ENCODE results near the gene PPAT. TPM values are rescaled to one million over a fixed set of nuclear protein-coding genes. Genes with fewer than 3 reads are reported as not detected.

The PPAT gene
- total and polyA plus RNA-seq, 8 donors: 1.3 to 13.6 (median 3.2) TPM; not detected in 1

DNA sequence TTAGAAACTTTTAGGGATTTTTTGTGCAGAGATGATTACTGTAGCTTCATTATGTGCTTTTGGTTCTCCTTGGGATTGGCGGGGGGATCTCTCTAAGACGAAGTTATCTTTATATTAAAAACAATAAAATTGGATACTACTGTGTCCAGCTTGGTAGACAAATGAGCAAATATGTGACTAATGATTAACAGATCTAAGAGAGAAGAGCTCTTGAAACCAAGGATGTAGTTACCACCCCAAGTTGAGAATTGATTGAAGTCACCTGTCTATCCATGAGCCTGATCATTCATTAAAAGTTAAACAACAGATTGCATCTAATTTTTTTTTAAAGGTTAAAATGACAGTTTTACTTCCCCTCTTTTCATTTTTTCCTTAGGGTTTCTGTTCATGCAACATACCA, 9.3 kb upstream of the PPAT start:
- Histone ChIP-seq H3K9me3 (no peaks in the 10 kb centered on the region), H3K4me3 (no peak overlapping the region)

DNA sequence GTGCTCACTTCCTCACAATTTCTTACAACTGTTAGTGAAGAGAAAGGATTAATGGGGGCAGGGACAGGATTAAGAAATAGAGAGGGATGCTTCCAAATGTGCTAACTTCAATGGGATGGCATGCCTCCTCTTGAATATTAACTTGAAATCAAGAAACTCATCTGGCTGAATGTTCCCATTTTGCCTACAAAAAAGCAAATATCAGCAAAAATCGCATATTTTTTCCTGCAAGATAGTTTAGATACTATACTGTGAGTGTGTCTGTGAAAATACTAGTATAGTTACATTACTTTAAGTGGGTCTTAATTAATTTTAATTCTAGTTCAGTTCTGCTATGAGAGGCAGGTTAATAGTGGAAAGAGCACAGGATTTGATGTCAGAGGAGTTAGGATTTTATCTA, 5.6 kb upstream of the PPAT start:
- no peak for TF ChIP-seq POLR2A (IDR thresholded peaks at IDR 0.05)
- TF ChIP-seq, protein P1, sequence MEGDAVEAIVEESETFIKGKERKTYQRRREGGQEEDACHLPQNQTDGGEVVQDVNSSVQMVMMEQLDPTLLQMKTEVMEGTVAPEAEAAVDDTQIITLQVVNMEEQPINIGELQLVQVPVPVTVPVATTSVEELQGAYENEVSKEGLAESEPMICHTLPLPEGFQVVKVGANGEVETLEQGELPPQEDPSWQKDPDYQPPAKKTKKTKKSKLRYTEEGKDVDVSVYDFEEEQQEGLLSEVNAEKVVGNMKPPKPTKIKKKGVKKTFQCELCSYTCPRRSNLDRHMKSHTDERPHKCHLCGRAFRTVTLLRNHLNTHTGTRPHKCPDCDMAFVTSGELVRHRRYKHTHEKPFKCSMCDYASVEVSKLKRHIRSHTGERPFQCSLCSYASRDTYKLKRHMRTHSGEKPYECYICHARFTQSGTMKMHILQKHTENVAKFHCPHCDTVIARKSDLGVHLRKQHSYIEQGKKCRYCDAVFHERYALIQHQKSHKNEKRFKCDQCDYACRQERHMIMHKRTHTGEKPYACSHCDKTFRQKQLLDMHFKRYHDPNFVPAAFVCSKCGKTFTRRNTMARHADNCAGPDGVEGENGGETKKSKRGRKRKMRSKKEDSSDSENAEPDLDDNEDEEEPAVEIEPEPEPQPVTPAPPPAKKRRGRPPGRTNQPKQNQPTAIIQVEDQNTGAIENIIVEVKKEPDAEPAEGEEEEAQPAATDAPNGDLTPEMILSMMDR (IDR thresholded peaks at IDR 0.05): no peak
- no peak for TF ChIP-seq POLR2AphosphoS5 (IDR thresholded peaks at IDR 0.05)
- no peak for TF ChIP-seq EP300 (IDR thresholded peaks at IDR 0.05)
- H3K9me3 ChIP-seq: no peaks in the 10 kb centered on the region
- no peaks in the 10 kb centered on the region for H3K27me3 ChIP-seq
- no peak overlapping the region for H3K4me3 ChIP-seq
- H3K4me1 ChIP-seq: peaks cover 4 to 18% (median 15%) of the 10 kb centered on the region in 4 donors
- H3K36me3 ChIP-seq: peaks cover 0 to 27% (median 23%) of the 10 kb centered on the region in 4 donors
- intact Hi-C loops (cut with DNase I; ENCODE audit: low total_unique reads): no loop called here
- DNase-seq: no peak
- 84 to 98% (median 92%) methylated on average over 1 of the region's 1 CpG for WGBS, 5 donors
- no peak overlapping the region for H3K27ac ChIP-seq

More for the DNA sequence above, 9.3 kb upstream of the PPAT start:
- H3K27ac ChIP-seq: no peak overlapping the region
- H3K4me1 ChIP-seq: no peaks in the 10 kb centered on the region
- H3K36me3 ChIP-seq: peaks cover 0 to 51% (median 46%) of the 10 kb centered on the region in 4 donors
- WGBS, 5 donors: 71 to 92% (median 80%) methylated on average over 2 of the region's 2 CpGs
- H3K27me3 ChIP-seq: no peaks in the 10 kb centered on the region
- DNase-seq: no peak
- no peak for TF ChIP-seq POLR2A (IDR thresholded peaks at IDR 0.05)
- TF ChIP-seq POLR2AphosphoS5 (IDR thresholded peaks at IDR 0.05): no peak
- TF ChIP-seq EP300 (IDR thresholded peaks at IDR 0.05): no peak
- TF ChIP-seq, protein P1 (IDR thresholded peaks at IDR 0.05): no peak
- intact Hi-C loops (cut with DNase I; ENCODE audit: low total_unique reads): no loop called here

- no peak overlapping the region for H3K4me3 ChIP-seq
- TF ChIP-seq, protein P1 (IDR thresholded peaks at IDR 0.05): no peak
- TF ChIP-seq EP300 (IDR thresholded peaks at IDR 0.05) (no peak), POLR2A (IDR thresholded peaks at IDR 0.05) (no peak), POLR2AphosphoS5 (IDR thresholded peaks at IDR 0.05) (no peak)
- peaks cover 0 to 21% (median 18%) of the 10 kb centered on the region in 4 donors for H3K36me3 ChIP-seq
- WGBS, 5 donors: 84 to 96% (median 94%) methylated on average over 2 of the region's 2 CpGs
- no peaks in the 10 kb centered on the region for H3K27me3 ChIP-seq
- no peak overlapping the region for H3K27ac ChIP-seq
- intact Hi-C loops (cut with DNase I; ENCODE audit: low total_unique reads): no loop called here
- no peaks in the 10 kb centered on the region for H3K9me3 ChIP-seq
- peaks cover 8 to 30% (median 27%) of the 10 kb centered on the region in 4 donors for H3K4me1 ChIP-seq
- no peak for DNase-seq
Measured at GRCh38 chr4:56438766-56439165, 3.4 kb upstream of the PPAT start.

GRCh38 chr4:56434599-56435139, 746 bp downstream of the PPAT start:
- Histone ChIP-seq H3K4me3 (peak overlapping the region; percentile 73 to 93 (median 83)), H3K9me3 (no peaks in the 10 kb centered on the region), H3K36me3 (no peaks in the 10 kb centered on the region), H3K4me1 (peaks cover 8 to 35% (median 33%) of the 10 kb centered on the region in 4 donors), H3K27ac (peak overlapping the region; percentile 85 to 96 (median 95)), H3K27me3 (no peaks in the 10 kb centered on the region)
- no peak for TF ChIP-seq POLR2AphosphoS5 (IDR thresholded peaks at IDR 0.05)
- no peak for TF ChIP-seq POLR2A (IDR thresholded peaks at IDR 0.05)
- TF ChIP-seq, protein P1 (IDR thresholded peaks at IDR 0.05): no peak
- TF ChIP-seq EP300 (IDR thresholded peaks at IDR 0.05): no peak
- WGBS, 5 donors: 1 to 3% (median 1%) methylated on average over 11 to 15 of the region's 15 CpGs
- peak; percentile 59 to 82 for DNase-seq
- intact Hi-C loops (cut with DNase I; ENCODE audit: low total_unique reads): no loop called here
